OCI-LY1 (cell line): ENCODE results near the gene ERG28.

Experiments used
- CTCF ChIP-seq: fragments of 200-600 bp; sonication (generic), shearing (Covaris generic); IDR thresholded peaks from 2 replicates; pipeline ENCODE4 v1.5.1; 2017; ENCODE audit warnings: mild to moderate bottlenecking, antibody characterized with exemption, low read length, moderate library complexity, mixed read lengths
- EZH2 ChIP-seq: fragments of 200-600 bp; sonication (generic), shearing (Covaris generic); IDR thresholded peaks from 2 replicates; pipeline ENCODE4 v1.8.0; 2017; ENCODE audit warnings: borderline replicate concordance, mixed run types, mild to moderate bottlenecking, antibody characterized with exemption, low read length, moderate library complexity, mixed read lengths

GRCh38 chr14:75640876-75641275 lies 19.8 kb downstream of the ERG28 start:
- TF ChIP-seq EZH2: no peak
- no peak for TF ChIP-seq CTCF
